Neural progenitor cell (in vitro differentiated cells): ENCODE results near the gene LPIN1. TPM values are rescaled to one million over a fixed set of nuclear protein-coding genes. Genes with fewer than 3 reads are reported as not detected.

Experiments used
- DNase-seq: peaks from one replicate; pipeline ENCODE4 v3.0.0-alpha.2; 2016; ENCODE audit warnings: low spot score
- H2AFZ ChIP-seq: fragments of 200-600 bp; sonication (generic); replicated peaks from 2 replicates; pipeline ENCODE4 v1.6.1; 2016; ENCODE audit warnings: antibody characterized with exemption
- H3F3A ChIP-seq: fragments of 200-600 bp; sonication (generic); 2 replicates; pipeline ENCODE4 v1.6.1; 2016; ENCODE audit warnings: antibody characterized with exemption, low read depth
- H3K27ac ChIP-seq: fragments of 200-600 bp; sonication (generic); 2 replicates; pipeline ENCODE4 v1.5.1; 2016; ENCODE audit warnings: mild to moderate bottlenecking
- H3K27me3 ChIP-seq: fragments of 200-600 bp; sonication (generic); 2 replicates; pipeline ENCODE4 v1.6.1; 2016; ENCODE audit warnings: mild to moderate bottlenecking, moderate library complexity
- H3K36me3 ChIP-seq: fragments of 200-600 bp; sonication (generic); 2 replicates; pipeline ENCODE4 v1.5.1; 2016
- H3K4me1 ChIP-seq: fragments of 200-600 bp; sonication (generic); 2 replicates; pipeline ENCODE4 v1.6.1; 2016; ENCODE audit warnings: mixed run types
- H3K4me2 ChIP-seq: fragments of 200-600 bp; sonication (generic); 2 replicates; pipeline ENCODE4 v1.6.1; 2016
- H3K4me3 ChIP-seq: fragments of 200-600 bp; sonication (generic); 2 replicates; pipeline ENCODE4 v1.5.1; 2016
- H3K79me2 ChIP-seq: fragments of 200-600 bp; sonication (generic); 2 replicates; pipeline ENCODE4 v1.6.1; 2016; ENCODE audit warnings: low read depth
- H3K9ac ChIP-seq: fragments of 200-600 bp; sonication (generic); 2 replicates; pipeline ENCODE4 v1.6.1; 2016
- H3K9me3 ChIP-seq: fragments of 200-600 bp; sonication (generic); 2 replicates; pipeline ENCODE4 v1.5.1; 2016; ENCODE audit warnings: low read depth
- H4K20me1 ChIP-seq: fragments of 200-600 bp; sonication (generic); 2 replicates; pipeline ENCODE4 v1.6.1; 2016; ENCODE audit warnings: low read depth
- H3K27ac Mint-ChIP-seq: 3 replicates; pipeline ENCODE4 v1.8.0; 2021; ENCODE audit warnings: mixed read lengths
- H3K27me3 Mint-ChIP-seq: 2 replicates; pipeline ENCODE4 v1.8.0; 2022; ENCODE audit warnings: low read depth, mild to moderate bottlenecking, inconsistent platforms, moderate library complexity, mixed read lengths; ENCODE audit not compliant: insufficient read depth
- H3K36me3 Mint-ChIP-seq: 3 replicates; pipeline ENCODE4 v1.8.0; 2021; ENCODE audit warnings: mixed read lengths
- H3K4me1 Mint-ChIP-seq: 3 replicates; pipeline ENCODE4 v1.8.0; 2021; ENCODE audit warnings: mixed read lengths
- H3K4me3 Mint-ChIP-seq: 3 replicates; pipeline ENCODE4 v1.8.0; 2021; ENCODE audit warnings: mild to moderate bottlenecking, moderate library complexity, mixed read lengths
- H3K9me3 Mint-ChIP-seq: 3 replicates; pipeline ENCODE4 v1.8.0; 2020; ENCODE audit warnings: mixed read lengths
- EZH2 ChIP-seq: fragments of 200-600 bp; sonication (generic); IDR thresholded peaks from 2 replicates; pipeline ENCODE4 v1.6.1; 2017; ENCODE audit warnings: antibody characterized with exemption, mild to moderate bottlenecking, moderate library complexity
- EZH2phosphoT487 ChIP-seq: fragments of 200-600 bp; sonication (generic); IDR thresholded peaks from 2 replicates; pipeline ENCODE4 v1.6.1; 2017; ENCODE audit warnings: antibody characterized with exemption
- total RNA-seq: library from RNA; depleted of rRNA; stranded (reverse); fragments of >200 nt; gene quantifications from 2 replicates; pipeline ENCODE4 v1.2.3, GENCODE V29; 2015; ENCODE audit warnings: low replicate concordance
- TF ChIP-seq, protein P1 (sequence below): fragments of 200-600 bp; sonication (generic); IDR thresholded peaks from 2 replicates; pipeline ENCODE4 v1.5.1; 2017; ENCODE audit warnings: antibody characterized with exemption, mild to moderate bottlenecking

LPIN1 gene
- total RNA-seq, 1 donor from 2014 or later, result 18.0 TPM

DNA sequence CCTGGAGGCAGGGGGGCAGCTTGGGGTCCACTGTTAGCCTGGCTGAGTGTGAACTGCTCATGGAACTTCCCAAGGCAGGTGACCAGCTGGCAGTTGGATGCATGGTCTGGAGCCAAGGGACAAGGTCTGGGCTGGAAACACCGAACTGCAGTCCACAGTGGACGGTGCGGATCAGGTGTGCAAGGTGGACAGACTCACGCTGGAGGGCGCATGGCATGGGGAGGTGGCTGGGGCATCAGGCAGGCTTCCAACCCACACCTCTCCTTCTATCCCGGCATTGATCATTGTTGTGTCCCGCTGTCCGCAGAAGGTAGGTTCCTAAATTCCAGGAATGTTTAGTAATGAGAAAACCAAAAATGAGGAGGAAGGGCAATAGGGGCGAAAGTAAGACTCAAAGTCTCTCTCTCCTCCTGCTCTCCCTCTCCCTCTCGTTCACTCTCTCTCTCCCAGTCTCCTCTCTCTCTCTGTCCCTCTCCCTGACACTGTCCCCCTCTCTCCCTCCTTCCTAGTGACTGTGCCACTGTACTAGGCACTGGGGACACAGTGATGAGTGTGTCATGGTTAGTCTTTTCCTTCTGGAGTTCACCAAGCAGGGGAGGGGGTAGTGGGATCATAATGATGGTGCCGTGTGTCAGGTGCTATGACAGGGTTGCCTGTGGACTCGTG, 30.3 kb upstream of the LPIN1 start:
- Mint-ChIP-seq H3K9me3 (no peaks in the 10 kb centered on the region), H3K27ac (no peak overlapping the region), H3K36me3 (no peaks in the 10 kb centered on the region), H3K4me3 (no peak overlapping the region), H3K27me3 (peaks cover 6% of the 10 kb centered on the region), H3K4me1 (peaks cover 32% of the 10 kb centered on the region)
- H3F3A ChIP-seq, result no peaks in the 10 kb centered on the region
- H3K36me3 ChIP-seq, result no peaks in the 10 kb centered on the region
- no peak for DNase-seq
- no peaks in the 10 kb centered on the region for H3K27me3 ChIP-seq
- no peak overlapping the region for H2AFZ ChIP-seq
- no peak overlapping the region for H3K4me2 ChIP-seq
- no peak overlapping the region for H3K4me3 ChIP-seq
- TF ChIP-seq EZH2 (no peak), EZH2phosphoT487 (no peak)
- TF ChIP-seq, protein P1, sequence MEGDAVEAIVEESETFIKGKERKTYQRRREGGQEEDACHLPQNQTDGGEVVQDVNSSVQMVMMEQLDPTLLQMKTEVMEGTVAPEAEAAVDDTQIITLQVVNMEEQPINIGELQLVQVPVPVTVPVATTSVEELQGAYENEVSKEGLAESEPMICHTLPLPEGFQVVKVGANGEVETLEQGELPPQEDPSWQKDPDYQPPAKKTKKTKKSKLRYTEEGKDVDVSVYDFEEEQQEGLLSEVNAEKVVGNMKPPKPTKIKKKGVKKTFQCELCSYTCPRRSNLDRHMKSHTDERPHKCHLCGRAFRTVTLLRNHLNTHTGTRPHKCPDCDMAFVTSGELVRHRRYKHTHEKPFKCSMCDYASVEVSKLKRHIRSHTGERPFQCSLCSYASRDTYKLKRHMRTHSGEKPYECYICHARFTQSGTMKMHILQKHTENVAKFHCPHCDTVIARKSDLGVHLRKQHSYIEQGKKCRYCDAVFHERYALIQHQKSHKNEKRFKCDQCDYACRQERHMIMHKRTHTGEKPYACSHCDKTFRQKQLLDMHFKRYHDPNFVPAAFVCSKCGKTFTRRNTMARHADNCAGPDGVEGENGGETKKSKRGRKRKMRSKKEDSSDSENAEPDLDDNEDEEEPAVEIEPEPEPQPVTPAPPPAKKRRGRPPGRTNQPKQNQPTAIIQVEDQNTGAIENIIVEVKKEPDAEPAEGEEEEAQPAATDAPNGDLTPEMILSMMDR, result no peak
- no peaks in the 10 kb centered on the region for H3K9me3 ChIP-seq
- H3K9ac ChIP-seq, result no peak overlapping the region
- H3K79me2 ChIP-seq, result no peaks in the 10 kb centered on the region
- H3K27ac ChIP-seq, result no peak overlapping the region
- H4K20me1 ChIP-seq, result no peaks in the 10 kb centered on the region
- no peaks in the 10 kb centered on the region for H3K4me1 ChIP-seq

DNA sequence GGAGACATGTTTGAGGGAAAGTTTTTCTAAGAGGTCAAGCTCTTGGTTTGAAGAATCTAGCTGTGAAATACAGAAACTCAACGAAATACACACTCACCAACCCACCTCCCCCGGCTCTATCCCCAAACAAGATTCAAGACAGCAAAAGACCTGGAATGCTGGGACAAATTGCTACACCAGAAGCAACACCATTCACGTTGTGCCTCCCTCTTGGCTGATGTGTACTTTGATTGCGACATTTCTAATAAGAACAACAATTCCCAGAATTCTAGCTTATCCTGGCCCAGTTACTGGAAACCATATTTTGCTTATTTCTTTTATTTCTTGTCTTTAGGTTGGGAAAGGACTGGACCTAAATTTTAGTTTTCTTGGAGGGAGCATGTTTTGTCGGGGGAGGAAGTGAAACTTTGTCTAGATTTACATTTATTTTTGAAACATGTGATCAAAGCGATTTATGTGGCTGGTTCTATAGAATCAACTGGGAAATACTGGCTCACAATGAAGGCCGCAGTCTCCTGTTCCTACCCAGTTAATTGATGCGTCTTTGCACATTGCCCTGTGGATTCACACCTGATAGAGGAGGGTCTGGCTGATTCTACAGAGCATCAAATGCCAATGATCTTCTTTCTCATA, 29.6 kb upstream of the LPIN1 start:
- Mint-ChIP-seq H3K27ac (no peak overlapping the region), H3K27me3 (peaks cover 6% of the 10 kb centered on the region), H3K36me3 (no peaks in the 10 kb centered on the region), H3K9me3 (no peaks in the 10 kb centered on the region), H3K4me1 (peaks cover 32% of the 10 kb centered on the region), H3K4me3 (no peak overlapping the region)
- H4K20me1 ChIP-seq, result no peaks in the 10 kb centered on the region
- H3K4me2 ChIP-seq, result no peak overlapping the region
- H3K9me3 ChIP-seq, result no peaks in the 10 kb centered on the region
- H3K79me2 ChIP-seq, result no peaks in the 10 kb centered on the region
- TF ChIP-seq EZH2phosphoT487, result no peak
- no peak for TF ChIP-seq EZH2
- TF ChIP-seq, protein P1, result no peak
- H3F3A ChIP-seq, result no peaks in the 10 kb centered on the region
- no peaks in the 10 kb centered on the region for H3K36me3 ChIP-seq
- H3K27ac ChIP-seq, result no peak overlapping the region
- no peaks in the 10 kb centered on the region for H3K4me1 ChIP-seq
- H3K9ac ChIP-seq, result no peak overlapping the region
- H3K27me3 ChIP-seq, result no peaks in the 10 kb centered on the region
- H2AFZ ChIP-seq, result no peak overlapping the region
- DNase-seq, result no peak
- no peak overlapping the region for H3K4me3 ChIP-seq

DNA sequence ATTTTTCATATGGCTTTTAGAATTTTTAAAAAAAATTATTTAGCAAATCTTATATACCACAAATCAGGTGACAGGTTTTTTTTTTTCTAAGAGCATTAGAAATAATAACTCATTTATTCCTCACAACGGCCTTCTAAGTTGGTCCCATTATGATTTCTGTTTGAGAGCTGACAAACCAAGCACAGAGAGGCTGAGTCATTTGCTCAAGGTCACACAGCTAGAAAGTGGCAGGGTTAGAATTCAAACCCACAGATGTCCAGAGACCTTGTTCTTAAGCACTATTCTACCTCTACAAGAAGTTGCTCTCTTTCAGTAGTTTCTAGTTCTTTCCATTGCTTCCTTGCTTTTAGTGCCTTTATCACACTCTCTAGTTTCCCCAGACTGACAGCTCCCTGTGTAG, 28.8 kb upstream of the LPIN1 start:
- no peak overlapping the region for H3K4me3 Mint-ChIP-seq
- H3K27me3 ChIP-seq, result no peaks in the 10 kb centered on the region
- H3K4me1 ChIP-seq, result no peaks in the 10 kb centered on the region
- H4K20me1 ChIP-seq, result no peaks in the 10 kb centered on the region
- H3K36me3 Mint-ChIP-seq, result no peaks in the 10 kb centered on the region
- no peaks in the 10 kb centered on the region for H3K9me3 ChIP-seq
- H3K4me2 ChIP-seq, result no peak overlapping the region
- no peak overlapping the region for H3K27ac Mint-ChIP-seq
- TF ChIP-seq EZH2 (no peak), EZH2phosphoT487 (no peak)
- TF ChIP-seq, protein P1, result no peak
- H2AFZ ChIP-seq, result no peak overlapping the region
- peaks cover 30% of the 10 kb centered on the region for H3K4me1 Mint-ChIP-seq
- peaks cover 11% of the 10 kb centered on the region for H3K27me3 Mint-ChIP-seq
- no peaks in the 10 kb centered on the region for H3K36me3 ChIP-seq
- H3K27ac ChIP-seq, result no peak overlapping the region
- DNase-seq, result no peak
- no peaks in the 10 kb centered on the region for H3K9me3 Mint-ChIP-seq
- no peak overlapping the region for H3K9ac ChIP-seq
- H3F3A ChIP-seq, result no peaks in the 10 kb centered on the region
- H3K79me2 ChIP-seq, result no peaks in the 10 kb centered on the region
- H3K4me3 ChIP-seq, result no peak overlapping the region
